Activated CD4-positive, alpha-beta T cell treated with anti-CD3 and anti-CD28 coated beads, Interleukin-2, Interleukin-4, amounts not matched to agents 100 ng/mL and 50 ng/mL, durations not matched to agents 16 hours and 8 hours (primary cell): ENCODE measurements around the gene MAPKAPK2.
"Not testable (repeated sequence)": the region's sequence is repeated elsewhere in the genome, so short reads cannot be mapped to it uniquely, and the experiment has no call there.

ENCODE experiments used
- DNase-seq: peaks from one replicate; pipeline ENCODE4 v3.0.0-alpha.2; 2020; ENCODE audit warnings: low spot score

MAPKAPK2 gene

GRCh38 chr1:206684478-206685333, at the start of gene MAPKAPK2:
MAPKAPK2 (plus strand) TSS chr1:206684905; CDS start chr1:206685230, 325 bp downstream.
- DNase-seq: peak; percentile 74

- DNase-seq: peak; percentile 95
These were observed 49.4 kb upstream of the MAPKAPK2 start, which contains the start of gene DYRK3 for GRCh38 chr1:206635080-206635977. DYRK3 (plus strand) TSS chr1:206635536; CDS start chr1:206635704, 168 bp downstream.

GRCh38 chr1:206635978-206636345, 48.7 kb upstream of the MAPKAPK2 start:
- DNase-seq: peak; percentile 7

- DNase-seq: no peak
These were observed 48.0 kb upstream of the MAPKAPK2 start for GRCh38 chr1:206636671-206637070.

- DNase-seq: no peak
These were observed 47.1 kb upstream of the MAPKAPK2 start for GRCh38 chr1:206637605-206638004.

- not testable (repeated sequence) for DNase-seq
These were observed 42.6 kb upstream of the MAPKAPK2 start for GRCh38 chr1:206642074-206642473.

GRCh38 chr1:206643118-206643698, 41.5 kb upstream of the MAPKAPK2 start:
- no peak for DNase-seq

- DNase-seq: no peak
These were observed 38.2 kb upstream of the MAPKAPK2 start for GRCh38 chr1:206646504-206646903.

- no peak for DNase-seq
These were observed 37.5 kb upstream of the MAPKAPK2 start for GRCh38 chr1:206647224-206647623.

GRCh38 chr1:206649261-206649921, 35.3 kb upstream of the MAPKAPK2 start:
- no peak for DNase-seq

GRCh38 chr1:206651014-206651413, 33.7 kb upstream of the MAPKAPK2 start:
- DNase-seq: no peak

GRCh38 chr1:206651958-206652890, 32.5 kb upstream of the MAPKAPK2 start:
- no peak for DNase-seq

GRCh38 chr1:206653715-206654459, 30.8 kb upstream of the MAPKAPK2 start:
- no peak for DNase-seq

GRCh38 chr1:206654828-206655227, 29.9 kb upstream of the MAPKAPK2 start:
- no peak for DNase-seq

GRCh38 chr1:206655471-206655882, 29.2 kb upstream of the MAPKAPK2 start:
- no peak for DNase-seq

GRCh38 chr1:206656936-206657335, 27.8 kb upstream of the MAPKAPK2 start:
- DNase-seq: no peak

- DNase-seq: no peak
These were observed 27.0 kb upstream of the MAPKAPK2 start for GRCh38 chr1:206657751-206658150.

- peak; percentile 57 for DNase-seq
These were observed 26.3 kb upstream of the MAPKAPK2 start for GRCh38 chr1:206658264-206658980.

GRCh38 chr1:206658981-206659273, 25.8 kb upstream of the MAPKAPK2 start:
- no peak for DNase-seq
